IMR-90 (cell line): ENCODE results near the gene UBE3C.
"Not testable (repeated sequence)": the region's sequence is repeated elsewhere in the genome, so short reads cannot be mapped to it uniquely, and the experiment has no call there.

Source experiments
- BHLHE40 ChIP-seq: fragments of 150-350 bp; IDR thresholded peaks from 2 replicates; pipeline ENCODE4 v1.6.1; 2016; ENCODE audit warnings: mild to moderate bottlenecking, low read depth, low read length
- CEBPB ChIP-seq: IDR thresholded peaks from 2 replicates; pipeline ENCODE4 v1.6.1; 2012; ENCODE audit warnings: low read depth, low read length, improper control_type of control experiment
- CHD1 ChIP-seq: IDR thresholded peaks from 2 replicates; pipeline ENCODE4 v1.6.1; 2012; ENCODE audit warnings: low read depth, low read length, improper control_type of control experiment
- FOS ChIP-seq: fragments of 150-350 bp; IDR thresholded peaks from 2 replicates; pipeline ENCODE4 v1.6.1; 2016; ENCODE audit warnings: low read depth, low read length
- MAFK ChIP-seq: IDR thresholded peaks from 2 replicates; pipeline ENCODE4 v1.6.1; 2012; ENCODE audit warnings: low read depth, low read length, improper control_type of control experiment
- MXI1 ChIP-seq: IDR thresholded peaks from 2 replicates; pipeline ENCODE4 v1.6.1; 2012; ENCODE audit warnings: low read depth, mild to moderate bottlenecking, low read length, moderate library complexity, borderline replicate concordance
- POLR2A ChIP-seq: IDR thresholded peaks from 2 replicates; pipeline ENCODE4 v1.6.1; 2012; ENCODE audit warnings: mild to moderate bottlenecking, low read depth, low read length
- RAD21 ChIP-seq: IDR thresholded peaks from 2 replicates; pipeline ENCODE4 v1.6.1; 2012; ENCODE audit warnings: low read length, improper control_type of control experiment
- RCOR1 ChIP-seq: IDR thresholded peaks from 2 replicates; pipeline ENCODE4 v1.6.1; 2012; ENCODE audit warnings: mild to moderate bottlenecking, low read length, improper control_type of control experiment; ENCODE audit not compliant: insufficient replicate concordance
- RFX5 ChIP-seq: IDR thresholded peaks from 2 replicates; pipeline ENCODE4 v1.8.0; 2012; ENCODE audit warnings: low read depth, mild to moderate bottlenecking, low read length, moderate library complexity
- SMC3 ChIP-seq: fragments of 150-350 bp; IDR thresholded peaks from 2 replicates; pipeline ENCODE4 v1.6.1; 2016; ENCODE audit warnings: low read depth, mild to moderate bottlenecking, antibody characterized with exemption, low read length, moderate library complexity
- TF ChIP-seq, protein P1 (sequence below): conservative IDR thresholded peaks from 2 replicates; pipeline ENCODE4 v1.5.1; 2012; ENCODE audit warnings: mild to moderate bottlenecking, low read depth, low read length, improper control_type of control experiment
- TF ChIP-seq, protein P2 (sequence below): fragments of 150-350 bp; IDR thresholded peaks from 2 replicates; pipeline ENCODE4 v1.6.1; 2017; ENCODE audit warnings: mild to moderate bottlenecking, antibody characterized with exemption, low read length, low read depth
- TF ChIP-seq, protein P3 (sequence below): fragments of 150-350 bp; IDR thresholded peaks from 2 replicates; pipeline ENCODE4 v1.6.1; 2016; ENCODE audit warnings: low read depth, mild to moderate bottlenecking, low read length, moderate library complexity, borderline replicate concordance

DNA sequence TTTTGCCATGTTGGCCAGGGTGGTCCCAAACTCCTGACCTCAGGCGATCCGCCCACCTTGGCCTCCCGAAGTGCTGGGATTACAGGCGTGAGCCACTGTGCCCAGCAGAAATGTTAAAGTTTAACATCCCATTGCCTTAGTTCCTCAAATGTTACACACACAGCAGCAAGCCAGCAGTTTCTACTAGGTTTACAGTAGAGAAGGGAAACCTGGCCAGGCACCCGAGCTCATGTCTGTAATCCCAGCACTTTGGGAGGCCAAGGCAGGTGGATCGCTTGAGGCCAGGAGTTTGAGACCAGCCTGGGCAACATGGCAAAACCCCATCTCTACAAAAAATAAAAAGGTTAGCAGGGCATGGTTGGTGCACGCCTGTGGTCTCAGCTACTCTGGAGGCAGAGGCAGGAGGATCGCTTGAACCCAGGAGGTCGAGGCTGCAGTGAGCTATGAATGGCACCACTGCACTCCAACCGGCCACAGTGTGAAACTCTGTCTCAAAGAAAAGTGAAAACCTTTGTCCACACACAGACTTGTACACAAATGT lies 135.4 kb downstream of the UBE3C start:
- not testable (repeated sequence) for TF ChIP-seq POLR2A, SMC3, MAFK, BHLHE40, RCOR1, CEBPB, CHD1, FOS, MXI1, RAD21, RFX5
- TF ChIP-seq, protein P1, sequence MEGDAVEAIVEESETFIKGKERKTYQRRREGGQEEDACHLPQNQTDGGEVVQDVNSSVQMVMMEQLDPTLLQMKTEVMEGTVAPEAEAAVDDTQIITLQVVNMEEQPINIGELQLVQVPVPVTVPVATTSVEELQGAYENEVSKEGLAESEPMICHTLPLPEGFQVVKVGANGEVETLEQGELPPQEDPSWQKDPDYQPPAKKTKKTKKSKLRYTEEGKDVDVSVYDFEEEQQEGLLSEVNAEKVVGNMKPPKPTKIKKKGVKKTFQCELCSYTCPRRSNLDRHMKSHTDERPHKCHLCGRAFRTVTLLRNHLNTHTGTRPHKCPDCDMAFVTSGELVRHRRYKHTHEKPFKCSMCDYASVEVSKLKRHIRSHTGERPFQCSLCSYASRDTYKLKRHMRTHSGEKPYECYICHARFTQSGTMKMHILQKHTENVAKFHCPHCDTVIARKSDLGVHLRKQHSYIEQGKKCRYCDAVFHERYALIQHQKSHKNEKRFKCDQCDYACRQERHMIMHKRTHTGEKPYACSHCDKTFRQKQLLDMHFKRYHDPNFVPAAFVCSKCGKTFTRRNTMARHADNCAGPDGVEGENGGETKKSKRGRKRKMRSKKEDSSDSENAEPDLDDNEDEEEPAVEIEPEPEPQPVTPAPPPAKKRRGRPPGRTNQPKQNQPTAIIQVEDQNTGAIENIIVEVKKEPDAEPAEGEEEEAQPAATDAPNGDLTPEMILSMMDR = not testable (repeated sequence)
- TF ChIP-seq, protein P2, sequence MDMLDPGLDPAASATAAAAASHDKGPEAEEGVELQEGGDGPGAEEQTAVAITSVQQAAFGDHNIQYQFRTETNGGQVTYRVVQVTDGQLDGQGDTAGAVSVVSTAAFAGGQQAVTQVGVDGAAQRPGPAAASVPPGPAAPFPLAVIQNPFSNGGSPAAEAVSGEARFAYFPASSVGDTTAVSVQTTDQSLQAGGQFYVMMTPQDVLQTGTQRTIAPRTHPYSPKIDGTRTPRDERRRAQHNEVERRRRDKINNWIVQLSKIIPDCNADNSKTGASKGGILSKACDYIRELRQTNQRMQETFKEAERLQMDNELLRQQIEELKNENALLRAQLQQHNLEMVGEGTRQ = not testable (repeated sequence)
- TF ChIP-seq, protein P3, sequence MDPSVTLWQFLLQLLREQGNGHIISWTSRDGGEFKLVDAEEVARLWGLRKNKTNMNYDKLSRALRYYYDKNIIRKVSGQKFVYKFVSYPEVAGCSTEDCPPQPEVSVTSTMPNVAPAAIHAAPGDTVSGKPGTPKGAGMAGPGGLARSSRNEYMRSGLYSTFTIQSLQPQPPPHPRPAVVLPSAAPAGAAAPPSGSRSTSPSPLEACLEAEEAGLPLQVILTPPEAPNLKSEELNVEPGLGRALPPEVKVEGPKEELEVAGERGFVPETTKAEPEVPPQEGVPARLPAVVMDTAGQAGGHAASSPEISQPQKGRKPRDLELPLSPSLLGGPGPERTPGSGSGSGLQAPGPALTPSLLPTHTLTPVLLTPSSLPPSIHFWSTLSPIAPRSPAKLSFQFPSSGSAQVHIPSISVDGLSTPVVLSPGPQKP = not testable (repeated sequence)
